GM19193 (cell line): ENCODE results near the gene KSR1.

Experiments
- POLR2A ChIP-seq: IDR thresholded peaks from 4 replicates; pipeline ENCODE4 v1.6.1; 2011; ENCODE audit not compliant: insufficient read depth, insufficient read length; ENCODE audit errors: extremely low read depth

Gene KSR1

GRCh38 chr17:27455914-27456680 lies at the start of gene KSR1:
Gene KSR1, plus strand, starts transcription at chr17:27456448. Its CDS starts 196 bp downstream, at chr17:27456644.
- peak; percentile 79 for TF ChIP-seq POLR2A

- TF ChIP-seq POLR2A = no peak
Observed at GRCh38 chr17:27407916-27408864, 48.1 kb upstream of the KSR1 start.

- no peak for TF ChIP-seq POLR2A
Observed at GRCh38 chr17:27408891-27409290, 47.4 kb upstream of the KSR1 start.

GRCh38 chr17:27413315-27413714 lies 42.9 kb upstream of the KSR1 start:
- no peak for TF ChIP-seq POLR2A

GRCh38 chr17:27413792-27414191 lies 42.5 kb upstream of the KSR1 start:
- TF ChIP-seq POLR2A = no peak

GRCh38 chr17:27414271-27414670 lies 42.0 kb upstream of the KSR1 start:
- no peak for TF ChIP-seq POLR2A

- TF ChIP-seq POLR2A = no peak
Observed at GRCh38 chr17:27414694-27415093, 41.6 kb upstream of the KSR1 start.

GRCh38 chr17:27415120-27415795 lies 41.0 kb upstream of the KSR1 start:
- TF ChIP-seq POLR2A = no peak

- no peak for TF ChIP-seq POLR2A
Observed at GRCh38 chr17:27417596-27418365, 38.5 kb upstream of the KSR1 start.

GRCh38 chr17:27418366-27418615 lies 38.0 kb upstream of the KSR1 start:
- no peak for TF ChIP-seq POLR2A

- no peak for TF ChIP-seq POLR2A
Observed at GRCh38 chr17:27419156-27419555, 37.1 kb upstream of the KSR1 start.

GRCh38 chr17:27420211-27420950 lies 35.9 kb upstream of the KSR1 start:
- no peak for TF ChIP-seq POLR2A

GRCh38 chr17:27421111-27421510 lies 35.1 kb upstream of the KSR1 start:
- no peak for TF ChIP-seq POLR2A

- no peak for TF ChIP-seq POLR2A
Observed at GRCh38 chr17:27422601-27423000, 33.6 kb upstream of the KSR1 start.

- TF ChIP-seq POLR2A = no peak
Observed at GRCh38 chr17:27423651-27424050, 32.6 kb upstream of the KSR1 start.

- TF ChIP-seq POLR2A = no peak
Observed at GRCh38 chr17:27424516-27424915, 31.7 kb upstream of the KSR1 start.
